MCF 10A (cell line): ENCODE results near the gene ANTKMT. TPM values are rescaled to one million over a fixed set of nuclear protein-coding genes. Genes with fewer than 3 reads are reported as not detected.

Experiments
- BruUV-seq: library from RNA; stranded (reverse); fragments of 400-500 nt; replicated peaks from 2 replicates; lab custom pipeline; 2021; lab: Mats Ljungman, UMichigan
- CTCF ChIA-PET: fragments of 300-600 bp; sonication (Branson Sonifier 250); formaldehyde crosslinking; extraction: SDS; loops from one replicate; lab custom pipeline; 2021; ENCODE audit warnings: antibody characterized with exemption, inconsistent platforms; lab: Yijun Ruan, JAX
- POLR2A ChIA-PET: fragments of 300-600, 350-650 bp; sonication (Branson Sonifier 250); formaldehyde crosslinking; extraction: SDS; loops from one replicate; lab custom pipeline; 2020; ENCODE audit warnings: antibody characterized with exemption, inconsistent platforms; lab: Yijun Ruan, JAX
- DNase-seq: peaks from one replicate; pipeline ENCODE4 v3.0.0-alpha.2; 2018; ENCODE audit not compliant: unreplicated experiment
- H3K27ac Mint-ChIP-seq: one replicate; pipeline ENCODE4 v1.8.0; 2022; ENCODE audit warnings: mild to moderate bottlenecking, low read depth, mixed read lengths; ENCODE audit not compliant: unreplicated experiment
- H3K27me3 Mint-ChIP-seq: one replicate; pipeline ENCODE4 v1.8.0; 2022; ENCODE audit warnings: mixed read lengths; ENCODE audit not compliant: insufficient read depth, unreplicated experiment
- H3K36me3 Mint-ChIP-seq: one replicate; pipeline ENCODE4 v1.8.0; 2022; ENCODE audit warnings: mild to moderate bottlenecking, moderate library complexity, mixed read lengths; ENCODE audit not compliant: insufficient read depth, unreplicated experiment
- H3K4me1 Mint-ChIP-seq: one replicate; pipeline ENCODE4 v1.8.0; 2022; ENCODE audit warnings: mixed read lengths; ENCODE audit not compliant: insufficient read depth, unreplicated experiment
- H3K4me3 Mint-ChIP-seq: one replicate; pipeline ENCODE4 v1.8.0; 2022; ENCODE audit warnings: mild to moderate bottlenecking, moderate library complexity, mixed read lengths; ENCODE audit not compliant: unreplicated experiment
- H3K9me3 Mint-ChIP-seq: one replicate; pipeline ENCODE4 v1.8.0; 2022; ENCODE audit warnings: mixed read lengths; ENCODE audit not compliant: unreplicated experiment
- intact Hi-C: fragments of 100-400 bp; cut with micrococcal nuclease; formaldehyde crosslinking; loops from 2 replicates; pipeline ENCODE4 v1.14.1; 2022
- total RNA-seq: library from RNA; stranded (reverse); gene quantifications from 2 replicates; pipeline ENCODE4 v1.2.3, GENCODE V29; 2022
- TF ChIP-seq, protein P1 (sequence below): fragments of 200-600 bp; IDR thresholded peaks from one replicate; pipeline ENCODE4 v1.8.0; 2022; ENCODE audit warnings: antibody characterized with exemption, mild to moderate bottlenecking; ENCODE audit not compliant: unreplicated experiment

ANTKMT gene
- total RNA-seq, 1 experiment from 2014 or later: 54.7 TPM

DNA sequence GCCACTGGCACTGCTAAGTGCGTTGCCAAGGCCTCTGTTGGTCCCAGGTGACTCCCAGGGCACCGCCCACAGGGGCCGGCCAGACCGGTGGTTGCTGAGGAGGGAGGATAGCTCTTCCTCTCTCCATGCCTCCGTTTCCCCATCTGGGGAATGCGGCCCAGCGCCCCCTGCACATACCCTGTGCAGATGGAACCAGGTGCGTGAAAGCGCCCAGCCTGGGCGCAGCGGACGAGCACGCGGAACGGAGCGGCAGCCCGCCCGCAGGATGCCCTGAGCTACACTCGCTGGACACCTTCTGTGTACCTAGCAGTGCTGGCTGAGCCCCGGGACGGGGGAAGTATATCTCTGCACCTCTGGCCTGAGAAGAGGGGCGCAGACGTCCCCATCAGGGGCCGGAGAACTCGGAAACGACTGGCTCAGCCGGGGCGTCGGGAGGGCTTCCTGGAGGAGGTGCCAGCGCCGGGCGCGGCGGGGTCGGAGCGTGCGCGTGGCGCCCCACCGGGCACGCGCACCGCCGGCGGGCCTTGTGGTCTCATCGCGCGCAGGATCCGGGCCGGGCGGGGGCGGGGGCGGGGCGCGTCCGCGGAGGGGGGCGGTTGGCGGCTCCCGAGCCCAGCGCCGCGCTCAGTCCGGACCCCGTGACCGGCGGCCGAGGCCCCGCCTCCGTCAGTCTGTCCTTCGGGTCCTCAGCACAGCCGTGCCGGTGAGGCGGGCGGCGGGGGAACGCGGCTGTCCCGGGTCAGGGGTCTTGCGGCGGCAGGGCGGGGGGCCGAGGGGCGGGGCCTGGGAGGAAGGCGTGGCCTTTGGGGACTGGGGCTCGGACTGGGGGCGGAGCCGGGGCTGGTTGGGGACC, 5.7 kb downstream of the ANTKMT start, which contains the start of the genes CCDC78 and HAGHL:
TSS of gene CCDC78 (minus strand) at position 6 of the 853 bp plus-strand sequence. CDS start 76 bp downstream, outside the sequence.
TSS of gene HAGHL (plus strand) at position 669 of the 853 bp plus-strand sequence. CDS start 404 bp downstream, outside the sequence.
- no TSS peak for BruUV-seq
- Mint-ChIP-seq H3K36me3 (peaks cover 38% of the 10 kb centered on the region), H3K9me3 (no peaks in the 10 kb centered on the region), H3K4me3 (peak within 1 kb of the TSS; percentile 65), H3K27ac (no peak within 1 kb of the TSS), H3K27me3 (no peaks in the 10 kb centered on the region), H3K4me1 (no peaks in the 10 kb centered on the region)
- intact Hi-C loops: loop anchor here (5.0 kb wide), 1 partner anchor 61 kb away; the partner anchor contains the start of genes CHTF18 and RPUSD1
- peak; percentile 39 for DNase-seq
- TF ChIP-seq, protein P1, sequence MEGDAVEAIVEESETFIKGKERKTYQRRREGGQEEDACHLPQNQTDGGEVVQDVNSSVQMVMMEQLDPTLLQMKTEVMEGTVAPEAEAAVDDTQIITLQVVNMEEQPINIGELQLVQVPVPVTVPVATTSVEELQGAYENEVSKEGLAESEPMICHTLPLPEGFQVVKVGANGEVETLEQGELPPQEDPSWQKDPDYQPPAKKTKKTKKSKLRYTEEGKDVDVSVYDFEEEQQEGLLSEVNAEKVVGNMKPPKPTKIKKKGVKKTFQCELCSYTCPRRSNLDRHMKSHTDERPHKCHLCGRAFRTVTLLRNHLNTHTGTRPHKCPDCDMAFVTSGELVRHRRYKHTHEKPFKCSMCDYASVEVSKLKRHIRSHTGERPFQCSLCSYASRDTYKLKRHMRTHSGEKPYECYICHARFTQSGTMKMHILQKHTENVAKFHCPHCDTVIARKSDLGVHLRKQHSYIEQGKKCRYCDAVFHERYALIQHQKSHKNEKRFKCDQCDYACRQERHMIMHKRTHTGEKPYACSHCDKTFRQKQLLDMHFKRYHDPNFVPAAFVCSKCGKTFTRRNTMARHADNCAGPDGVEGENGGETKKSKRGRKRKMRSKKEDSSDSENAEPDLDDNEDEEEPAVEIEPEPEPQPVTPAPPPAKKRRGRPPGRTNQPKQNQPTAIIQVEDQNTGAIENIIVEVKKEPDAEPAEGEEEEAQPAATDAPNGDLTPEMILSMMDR: no peak
- ChIA-PET POLR2A (interaction anchor here (0.6 to 9.6 kb wide), 16 partner anchors 7 to 328 kb away, joined by 3 to 124 read pairs (median 6); partner anchors contain the start of genes CIAO3, METRN, MSLN and STUB1), CTCF (interaction anchor here (0.6 to 1.6 kb wide), 7 partner anchors 11 to 1703 kb away, joined by 3 to 5 read pairs (median 3); no protein-coding TSS in a partner anchor)

DNA sequence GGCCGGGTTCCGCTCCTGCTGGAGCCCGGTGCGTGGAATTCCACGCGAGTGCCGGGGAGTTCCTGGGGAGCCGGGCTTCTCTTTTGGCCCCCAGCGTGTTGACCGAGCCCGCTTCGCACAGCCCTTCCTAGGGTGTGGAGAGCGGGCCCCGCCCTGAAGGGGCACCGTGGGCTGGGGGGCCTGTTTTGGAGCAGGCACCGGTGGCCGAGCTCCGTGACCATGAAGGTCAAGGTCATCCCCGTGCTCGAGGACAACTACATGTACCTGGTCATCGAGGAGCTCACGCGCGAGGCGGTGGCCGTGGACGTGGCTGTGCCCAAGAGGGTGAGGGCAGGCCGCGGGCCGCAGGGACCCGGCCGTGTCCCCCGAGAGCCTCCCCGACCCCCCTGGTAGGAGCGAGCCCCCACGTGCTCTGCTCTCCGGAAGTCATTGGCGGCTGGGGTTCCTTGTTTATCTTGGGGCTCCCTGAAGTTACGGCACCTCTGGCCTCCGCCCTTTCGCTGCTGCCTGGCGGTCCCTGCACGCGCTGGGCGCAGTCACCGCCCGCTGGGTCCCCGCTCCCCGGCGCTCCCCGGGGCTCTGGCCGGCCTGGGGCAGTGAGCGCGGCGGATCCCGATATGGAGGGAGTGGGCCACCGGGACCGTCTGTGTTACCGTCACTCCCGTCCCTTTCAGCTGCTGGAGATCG, 6.5 kb downstream of the ANTKMT start:
- ChIA-PET CTCF (interaction anchor here (0.6 to 1.1 kb wide), 4 partner anchors 15 to 135 kb away, joined by 3 to 5 read pairs (median 4); no protein-coding TSS in a partner anchor), POLR2A (interaction anchor here (0.7 to 9.6 kb wide), 15 partner anchors 8 to 327 kb away, joined by 3 to 124 read pairs (median 7); partner anchors contain the start of genes CIAO3, METRN, MSLN and RPUSD1)
- no peak overlapping the region for H3K27ac Mint-ChIP-seq
- H3K4me3 Mint-ChIP-seq: peak overlapping the region; percentile 65
- intact Hi-C loops: loop anchor here (5.0 kb wide), 1 partner anchor 60 kb away; the partner anchor contains the start of genes CHTF18 and RPUSD1
- no peak for DNase-seq
- H3K4me1 Mint-ChIP-seq: no peaks in the 10 kb centered on the region
- no peaks in the 10 kb centered on the region for H3K27me3 Mint-ChIP-seq
- no peaks in the 10 kb centered on the region for H3K9me3 Mint-ChIP-seq
- H3K36me3 Mint-ChIP-seq: peaks cover 43% of the 10 kb centered on the region
- TSS peak; percentile 15 for BruUV-seq
- TF ChIP-seq, protein P1: no peak

DNA sequence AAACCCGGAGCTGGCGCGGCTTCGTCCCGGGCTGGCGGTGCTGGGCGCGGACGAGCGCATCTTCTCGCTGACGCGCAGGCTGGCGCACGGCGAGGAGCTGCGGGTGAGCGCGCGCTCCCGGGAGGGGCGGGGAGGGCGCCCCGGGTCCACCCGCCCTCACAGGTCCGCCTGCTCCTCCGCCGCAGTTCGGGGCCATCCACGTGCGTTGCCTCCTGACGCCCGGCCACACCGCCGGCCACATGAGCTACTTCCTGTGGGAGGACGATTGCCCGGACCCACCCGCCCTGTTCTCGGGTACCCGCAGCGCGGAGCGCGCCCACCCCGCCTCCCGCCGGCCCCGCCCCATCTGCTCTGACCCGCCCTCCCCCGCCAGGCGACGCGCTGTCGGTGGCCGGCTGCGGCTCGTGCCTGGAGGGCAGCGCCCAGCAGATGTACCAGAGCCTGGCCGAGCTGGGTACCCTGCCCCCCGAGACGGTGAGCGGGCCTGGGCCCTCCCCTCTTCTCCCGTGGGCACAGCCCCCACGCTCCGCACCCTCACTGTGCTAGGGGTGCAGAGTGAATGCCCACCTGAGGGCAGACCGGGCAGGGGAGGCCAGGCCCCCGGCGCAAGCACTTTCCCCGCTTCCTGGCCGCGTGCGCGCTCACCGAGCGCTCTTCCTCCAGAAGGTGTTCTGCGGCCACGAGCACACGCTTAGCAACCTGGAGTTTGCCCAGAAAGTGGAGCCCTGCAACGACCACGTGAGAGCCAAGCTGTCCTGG, 7.4 kb downstream of the ANTKMT start:
- intact Hi-C loops: loop anchor here (5.0 kb wide), 1 partner anchor 59 kb away; the partner anchor contains the start of genes CHTF18 and RPUSD1
- Mint-ChIP-seq H3K4me1 (no peaks in the 10 kb centered on the region), H3K4me3 (peak overlapping the region; percentile 65), H3K36me3 (peaks cover 37% of the 10 kb centered on the region), H3K27me3 (no peaks in the 10 kb centered on the region), H3K27ac (no peak overlapping the region), H3K9me3 (no peaks in the 10 kb centered on the region)
- POLR2A ChIA-PET: interaction anchor here (0.6 to 9.6 kb wide), 15 partner anchors 9 to 59 kb away, joined by 3 to 124 read pairs (median 6); partner anchors contain the start of genes CIAO3, METRN, MSLN and RPUSD1
- TF ChIP-seq, protein P1: no peak
- peak; percentile 82 for DNase-seq
- CTCF ChIA-PET: interaction anchor here (0.9 kb wide), 1 partner anchor 56 kb away, joined by 5 read pairs; no protein-coding TSS in a partner anchor
- BruUV-seq: no TSS peak
